IPS-NIHi7 (cell line): ENCODE measurements around the gene HSPA1B.
"Not testable (repeated sequence)": the region's sequence is repeated elsewhere in the genome, so short reads cannot be mapped to it uniquely, and the experiment has no call there.

ENCODE experiments used
- DNase-seq: peaks from one replicate; pipeline ENCODE4 v3.0.0; 2012; ENCODE audit warnings: mixed read lengths; ENCODE audit errors: extremely low spot score

The HSPA1B gene

GRCh38 chr6:31827286-31828079, at the start of gene HSPA1B:
Gene HSPA1B (plus strand): TSS chr6:31827738. CDS start chr6:31827951, 213 bp downstream.
- DNase-seq = peak; percentile 97

GRCh38 chr6:31778193-31778592, 49.3 kb upstream of the HSPA1B start:
- no peak for DNase-seq

- no peak for DNase-seq
These were observed 48.3 kb upstream of the HSPA1B start for GRCh38 chr6:31778999-31779885.

GRCh38 chr6:31779908-31780307, 47.6 kb upstream of the HSPA1B start:
- no peak for DNase-seq

- no peak for DNase-seq
These were observed 46.9 kb upstream of the HSPA1B start for GRCh38 chr6:31780507-31781243.

GRCh38 chr6:31781244-31782125, 46.1 kb upstream of the HSPA1B start:
- no peak for DNase-seq

GRCh38 chr6:31782126-31782855, 45.2 kb upstream of the HSPA1B start:
- DNase-seq = no peak

GRCh38 chr6:31784098-31784925, 43.2 kb upstream of the HSPA1B start:
- DNase-seq = no peak

GRCh38 chr6:31785475-31785874, 42.1 kb upstream of the HSPA1B start:
- no peak for DNase-seq

GRCh38 chr6:31791324-31792089, 36.0 kb upstream of the HSPA1B start:
- DNase-seq = peak; percentile 92

- no peak for DNase-seq
These were observed 35.5 kb upstream of the HSPA1B start for GRCh38 chr6:31792090-31792374.

- peak; percentile 10 for DNase-seq
These were observed 34.8 kb upstream of the HSPA1B start for GRCh38 chr6:31792761-31793171.

- DNase-seq = not testable (repeated sequence)
These were observed 33.7 kb upstream of the HSPA1B start for GRCh38 chr6:31793927-31794245.

GRCh38 chr6:31794294-31794865, 33.2 kb upstream of the HSPA1B start:
- DNase-seq = no peak

- DNase-seq = peak; percentile 57
These were observed 32.5 kb upstream of the HSPA1B start for GRCh38 chr6:31794866-31795615.

GRCh38 chr6:31795616-31796298, 31.8 kb upstream of the HSPA1B start, which contains the start of gene VARS1:
Gene VARS1 (minus strand): TSS chr6:31795752. CDS start chr6:31795217, 535 bp downstream.
- peak; percentile 98 for DNase-seq

GRCh38 chr6:31796993-31797385, 30.5 kb upstream of the HSPA1B start:
- no peak for DNase-seq
